ENCODE measurements around the gene DNAI4.
"Not testable (repeated sequence)": the region's sequence is repeated elsewhere in the genome, so short reads cannot be mapped to it uniquely, and the experiment has no call there.

DNAI4 gene

DNA sequence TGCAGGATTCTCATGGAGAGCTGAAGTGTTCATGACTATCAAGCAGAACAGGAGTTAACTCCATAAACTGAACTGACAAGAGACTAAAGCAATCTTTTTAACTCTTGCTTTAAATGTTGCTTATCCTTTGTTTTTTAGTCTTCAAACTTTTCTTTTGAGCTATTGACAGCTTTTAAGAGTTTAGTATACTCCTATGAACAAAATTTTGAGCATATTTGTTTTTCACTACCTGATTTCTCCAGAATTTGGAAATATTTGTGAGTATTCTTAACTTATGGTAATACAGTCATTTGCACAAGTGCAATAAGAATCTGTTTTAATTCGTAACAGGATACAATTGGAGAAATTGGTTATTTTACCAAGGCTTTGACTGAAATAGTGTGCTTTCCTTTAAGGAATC is 7.2 kb downstream of the DNAI4 start:
- H3K4me3 ChIP-seq (ENCODE audit: low read depth, low read length): no peak overlapping the region
- in situ Hi-C loops (cut with HindIII; ENCODE audit: low sequenced_read_pairs): no loop called here
- TF ChIP-seq, protein P1, sequence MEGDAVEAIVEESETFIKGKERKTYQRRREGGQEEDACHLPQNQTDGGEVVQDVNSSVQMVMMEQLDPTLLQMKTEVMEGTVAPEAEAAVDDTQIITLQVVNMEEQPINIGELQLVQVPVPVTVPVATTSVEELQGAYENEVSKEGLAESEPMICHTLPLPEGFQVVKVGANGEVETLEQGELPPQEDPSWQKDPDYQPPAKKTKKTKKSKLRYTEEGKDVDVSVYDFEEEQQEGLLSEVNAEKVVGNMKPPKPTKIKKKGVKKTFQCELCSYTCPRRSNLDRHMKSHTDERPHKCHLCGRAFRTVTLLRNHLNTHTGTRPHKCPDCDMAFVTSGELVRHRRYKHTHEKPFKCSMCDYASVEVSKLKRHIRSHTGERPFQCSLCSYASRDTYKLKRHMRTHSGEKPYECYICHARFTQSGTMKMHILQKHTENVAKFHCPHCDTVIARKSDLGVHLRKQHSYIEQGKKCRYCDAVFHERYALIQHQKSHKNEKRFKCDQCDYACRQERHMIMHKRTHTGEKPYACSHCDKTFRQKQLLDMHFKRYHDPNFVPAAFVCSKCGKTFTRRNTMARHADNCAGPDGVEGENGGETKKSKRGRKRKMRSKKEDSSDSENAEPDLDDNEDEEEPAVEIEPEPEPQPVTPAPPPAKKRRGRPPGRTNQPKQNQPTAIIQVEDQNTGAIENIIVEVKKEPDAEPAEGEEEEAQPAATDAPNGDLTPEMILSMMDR (IDR thresholded peaks at IDR 0.05; ENCODE audit: low read depth, low read length): no peak
- no peak for DNase-seq (ENCODE audit: low read depth, low spot score)

GRCh38 chr1:66916320-66916719 is 8.3 kb downstream of the DNAI4 start:
- TF ChIP-seq, protein P1 (IDR thresholded peaks at IDR 0.05; ENCODE audit: low read depth, low read length): no peak
- in situ Hi-C loops (cut with HindIII; ENCODE audit: low sequenced_read_pairs): no loop called here
- no peak overlapping the region for H3K4me3 ChIP-seq (ENCODE audit: low read depth, low read length)
- DNase-seq (ENCODE audit: low read depth, low spot score): no peak

- H3K4me3 ChIP-seq (ENCODE audit: low read depth, low read length); DNase-seq (ENCODE audit: low read depth, low spot score); in situ Hi-C loops (cut with HindIII; ENCODE audit: low sequenced_read_pairs): not testable (repeated sequence)
Observed at GRCh38 chr1:66915203-66915602, 9.5 kb downstream of the DNAI4 start.

DNA sequence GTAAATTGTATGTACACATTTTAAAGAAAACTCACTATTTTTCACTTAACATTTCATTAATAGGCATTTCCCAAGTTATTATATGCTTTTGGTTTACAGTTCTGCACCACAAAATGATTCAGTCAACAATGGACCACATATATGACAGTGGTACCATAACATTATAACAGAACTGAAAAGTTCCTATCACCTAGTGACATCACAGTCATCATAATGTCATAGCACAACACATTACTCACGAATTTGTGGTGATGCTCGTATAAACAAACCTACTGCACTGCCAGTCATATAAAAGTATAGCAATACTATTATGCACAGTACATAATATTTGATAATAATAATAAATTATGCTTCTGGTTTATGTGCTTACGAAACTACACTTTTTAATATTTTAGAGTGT is 30.9 kb downstream of the DNAI4 start:
- H3K4me3 ChIP-seq (ENCODE audit: low read depth, low read length): no peak overlapping the region
- in situ Hi-C loops (cut with HindIII; ENCODE audit: low sequenced_read_pairs): no loop called here
- TF ChIP-seq, protein P1 (IDR thresholded peaks at IDR 0.05; ENCODE audit: low read depth, low read length): no peak
- DNase-seq (ENCODE audit: low read depth, low spot score): no peak

- H3K4me3 ChIP-seq (ENCODE audit: low read depth, low read length): no peak overlapping the region
- in situ Hi-C loops (cut with HindIII; ENCODE audit: low sequenced_read_pairs): no loop called here
- DNase-seq (ENCODE audit: low read depth, low spot score): no peak
- TF ChIP-seq, protein P1 (IDR thresholded peaks at IDR 0.05; ENCODE audit: low read depth, low read length): no peak
Observed at GRCh38 chr1:66890621-66891020, 34.0 kb downstream of the DNAI4 start.

DNA sequence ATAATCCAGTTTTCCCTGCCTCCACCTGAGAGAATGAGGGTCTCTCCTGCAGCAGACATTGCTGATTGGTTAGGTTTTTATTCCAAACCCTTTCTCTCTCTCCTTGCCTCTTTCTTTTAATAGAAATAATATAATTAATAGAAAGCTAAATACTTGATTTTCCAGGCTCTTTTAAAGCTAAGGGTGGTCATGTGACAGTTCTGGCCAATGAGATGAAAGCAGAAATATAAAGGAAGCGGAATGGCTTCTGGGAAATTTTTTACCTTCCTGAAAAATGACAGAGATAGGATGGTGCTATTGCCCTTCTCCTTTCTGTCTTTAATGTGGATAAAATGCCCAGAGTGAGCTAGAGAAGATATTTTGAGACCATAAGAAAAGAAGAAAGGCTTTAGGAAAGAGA is 35.6 kb downstream of the DNAI4 start:
- no peak for DNase-seq (ENCODE audit: low read depth, low spot score)
- H3K4me3 ChIP-seq (ENCODE audit: low read depth, low read length): no peak overlapping the region
- in situ Hi-C loops (cut with HindIII; ENCODE audit: low sequenced_read_pairs): no loop called here
- TF ChIP-seq, protein P1 (IDR thresholded peaks at IDR 0.05; ENCODE audit: low read depth, low read length): no peak

DNA sequence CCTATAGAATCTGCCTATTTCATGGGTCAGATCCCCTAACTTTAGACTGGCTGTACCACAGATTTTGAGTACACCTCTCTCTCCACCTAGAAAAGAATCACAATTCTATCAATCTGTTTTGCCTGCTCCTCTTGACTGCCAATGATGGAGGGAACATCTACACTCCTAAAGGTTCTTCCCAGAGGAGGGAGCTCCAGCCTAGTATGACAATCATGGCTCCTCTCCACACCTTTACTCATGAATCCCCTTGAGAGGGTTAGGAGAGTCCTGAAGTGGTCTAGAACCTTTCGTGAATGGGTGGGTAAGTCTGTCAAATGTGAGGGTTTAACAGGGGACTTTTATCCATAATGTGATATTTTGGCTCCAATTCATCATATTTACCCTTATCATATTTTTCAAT is 48.0 kb downstream of the DNAI4 start:
- in situ Hi-C loops (cut with HindIII; ENCODE audit: low sequenced_read_pairs): no loop called here
- TF ChIP-seq, protein P1 (IDR thresholded peaks at IDR 0.05; ENCODE audit: low read depth, low read length): no peak
- H3K4me3 ChIP-seq (ENCODE audit: low read depth, low read length): no peak overlapping the region
- DNase-seq (ENCODE audit: low read depth, low spot score): no peak

All from astrocyte of the spinal cord (primary cell).